MM.1S (cell line): Measurements from ENCODE around the gene LMO7.

Experiments
- CTCF ChIP-seq: fragments of 300-600 bp; sonication (generic); IDR thresholded peaks from 2 replicates; pipeline ENCODE4 v1.5.1; 2016; ENCODE audit warnings: antibody characterized with exemption, low read length, mixed read lengths
- EZH2phosphoT487 ChIP-seq: fragments of 300-600 bp; sonication (generic); IDR thresholded peaks from 2 replicates; pipeline ENCODE4 v1.6.1; 2018; ENCODE audit warnings: antibody characterized with exemption, low read length

- TF ChIP-seq EZH2phosphoT487, result no peak
- no peak for TF ChIP-seq CTCF
Measured at GRCh38 chr13:75587679-75588078, 48.5 kb upstream of the LMO7 start.
